Vagina (tissue), 2 donors: ENCODE measurements around the gene DLG3. TPM values are rescaled to one million over a fixed set of nuclear protein-coding genes. Genes with fewer than 3 reads are reported as not detected.

Experiments used
- DNase-seq, 2 donors: peaks; one replicate each; pipeline ENCODE4 v3.0.0-alpha.2; 2017; ENCODE audit errors: extremely low spot score in 2 of 2
- H3K27ac ChIP-seq: fragments of 200-600 bp; sonication (generic); one replicate; pipeline ENCODE4 v1.5.1; 2019
- H3K27me3 ChIP-seq: fragments of 200-600 bp; sonication (generic); one replicate; pipeline ENCODE4 v1.5.1; 2019
- H3K36me3 ChIP-seq, 2 donors: fragments of 200-600 bp; sonication (generic); one replicate each; pipeline ENCODE4 v1.5.1; 2017 to 2019
- H3K4me1 ChIP-seq: fragments of 200-600 bp; sonication (generic); one replicate; pipeline ENCODE4 v1.5.1; 2019
- H3K4me3 ChIP-seq, 2 donors: fragments of 200-600 bp; sonication (generic); 1 replicate in 1 of 2; 2 replicates in 1 of 2; pipeline ENCODE4 v1.5.1; 2016 to 2019
- H3K9me3 ChIP-seq: fragments of 200-600 bp; sonication (generic); one replicate; pipeline ENCODE4 v1.5.1; 2019
- POLR2A ChIP-seq, 2 donors: fragments of 450-650 bp; IDR thresholded peaks; one replicate each; pipeline ENCODE4 v1.6.1; 2017; ENCODE audit warnings: antibody characterized with exemption in 2 of 2, mild to moderate bottlenecking in 2 of 2, moderate library complexity in 2 of 2
- POLR2AphosphoS5 ChIP-seq, 2 donors: sonication (generic); formaldehyde crosslinking; IDR thresholded peaks; one replicate each; pipeline ENCODE4 v1.9.0; 2017; ENCODE audit warnings: antibody characterized with exemption in 2 of 2, mild to moderate bottlenecking in 2 of 2, low read depth in 1 of 2; ENCODE audit not compliant: insufficient read depth in 1 of 2
- intact Hi-C: fragments of 100-400 bp; cut with DNase I; formaldehyde crosslinking; loops from one replicate; pipeline ENCODE4 v1.15.1; 2023
- total RNA-seq: library from RNA; depleted of rRNA; stranded (reverse); fragments of >200 nt; gene quantifications from one replicate; pipeline ENCODE4 v1.2.3, GENCODE V29; 2016
- TF ChIP-seq, protein P1 (sequence below), 3 experiments: fragments of 450-650 bp in 2 of 3; fragments of 200-600 bp in 1 of 3; sonication (generic) in 1 of 3; IDR thresholded peaks; one replicate each; pipeline ENCODE4 v1.5.1; 2017 to 2019; ENCODE audit warnings: antibody characterized with exemption in 3 of 3, mild to moderate bottlenecking in 2 of 3, moderate library complexity in 2 of 3

Gene DLG3
- total RNA-seq, 1 donor from 2014 or later, result 27.0 TPM

DNA sequence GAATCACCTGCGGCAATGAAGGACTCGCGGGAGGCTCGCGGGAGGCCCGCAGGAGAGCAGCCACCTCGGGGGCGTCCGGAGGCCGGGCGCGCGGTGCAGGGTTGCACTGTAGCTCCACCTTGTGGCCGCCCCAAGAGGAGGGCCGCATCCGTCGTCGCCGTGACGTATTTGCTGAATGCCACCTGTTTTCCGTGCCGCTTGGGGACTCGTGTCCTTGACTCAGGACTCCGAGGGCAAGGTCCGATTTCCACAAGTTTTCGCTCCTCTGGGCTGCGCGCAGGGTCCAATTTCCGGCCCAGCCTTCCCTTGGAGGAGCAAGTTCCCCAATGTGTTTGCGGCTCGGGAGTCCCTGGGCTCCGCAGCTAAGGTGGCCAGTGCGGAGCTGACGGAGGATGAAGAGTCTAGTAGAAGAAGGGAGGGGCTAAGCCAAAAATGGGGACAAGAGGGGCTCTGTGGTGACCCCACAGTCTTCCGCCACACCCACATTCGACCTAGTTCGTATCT, 10.7 kb upstream of the DLG3 start:
- Histone ChIP-seq H3K4me3 (peak overlapping the region; percentile 56 to 58), H3K4me1 (peaks cover 5% of the 10 kb centered on the region), H3K9me3 (no peaks in the 10 kb centered on the region), H3K27ac (peak overlapping the region; percentile 58), H3K36me3 (no peaks in the 10 kb centered on the region), H3K27me3 (no peaks in the 10 kb centered on the region)
- peak in 1 of 2 donors; percentile 8 for TF ChIP-seq POLR2AphosphoS5 (IDR thresholded peaks at IDR 0.05; ENCODE audit: insufficient read depth in 1 of 2, low read depth in 1 of 2)
- TF ChIP-seq, protein P1, sequence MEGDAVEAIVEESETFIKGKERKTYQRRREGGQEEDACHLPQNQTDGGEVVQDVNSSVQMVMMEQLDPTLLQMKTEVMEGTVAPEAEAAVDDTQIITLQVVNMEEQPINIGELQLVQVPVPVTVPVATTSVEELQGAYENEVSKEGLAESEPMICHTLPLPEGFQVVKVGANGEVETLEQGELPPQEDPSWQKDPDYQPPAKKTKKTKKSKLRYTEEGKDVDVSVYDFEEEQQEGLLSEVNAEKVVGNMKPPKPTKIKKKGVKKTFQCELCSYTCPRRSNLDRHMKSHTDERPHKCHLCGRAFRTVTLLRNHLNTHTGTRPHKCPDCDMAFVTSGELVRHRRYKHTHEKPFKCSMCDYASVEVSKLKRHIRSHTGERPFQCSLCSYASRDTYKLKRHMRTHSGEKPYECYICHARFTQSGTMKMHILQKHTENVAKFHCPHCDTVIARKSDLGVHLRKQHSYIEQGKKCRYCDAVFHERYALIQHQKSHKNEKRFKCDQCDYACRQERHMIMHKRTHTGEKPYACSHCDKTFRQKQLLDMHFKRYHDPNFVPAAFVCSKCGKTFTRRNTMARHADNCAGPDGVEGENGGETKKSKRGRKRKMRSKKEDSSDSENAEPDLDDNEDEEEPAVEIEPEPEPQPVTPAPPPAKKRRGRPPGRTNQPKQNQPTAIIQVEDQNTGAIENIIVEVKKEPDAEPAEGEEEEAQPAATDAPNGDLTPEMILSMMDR (IDR thresholded peaks at IDR 0.05), result peak in 1 of 3 experiments; percentile 55
- TF ChIP-seq POLR2A (IDR thresholded peaks at IDR 0.05), result no peak
- intact Hi-C loops, result no loop called here
- peak in 1 of 2 donors; percentile 74 for DNase-seq

DNA sequence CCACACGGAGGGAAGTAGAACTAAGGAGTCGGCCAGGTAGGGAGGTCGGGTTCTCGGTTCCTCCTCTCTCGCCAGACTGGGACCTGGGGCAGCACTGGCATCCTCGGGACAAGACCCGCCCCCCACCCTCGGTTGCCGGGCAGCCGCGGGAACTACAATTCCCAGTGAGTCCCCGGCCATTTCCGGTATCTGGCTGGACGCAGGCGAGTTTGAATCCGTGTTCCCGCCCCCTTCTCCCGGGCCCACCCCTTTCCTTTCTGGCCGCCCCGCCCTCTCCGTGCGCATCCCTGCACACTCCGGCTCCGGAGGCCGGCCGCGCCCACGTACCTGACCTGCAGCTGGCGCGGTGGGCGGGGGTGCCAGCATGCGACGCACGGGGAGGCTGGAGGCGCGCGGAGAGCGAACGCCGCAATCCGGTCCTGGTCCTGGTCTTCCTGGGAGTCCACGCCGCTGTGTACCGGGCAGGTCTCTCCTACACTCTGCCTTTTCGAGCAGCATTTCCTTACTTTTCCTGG, 10.2 kb upstream of the DLG3 start:
- TF ChIP-seq POLR2A (IDR thresholded peaks at IDR 0.05) (peak in 1 of 2 donors; percentile 7), POLR2AphosphoS5 (IDR thresholded peaks at IDR 0.05; ENCODE audit: insufficient read depth in 1 of 2, low read depth in 1 of 2) (peak in 1 of 2 donors; percentile 77)
- TF ChIP-seq, protein P1 (IDR thresholded peaks at IDR 0.05), result no peak
- Histone ChIP-seq H3K4me3 (peak overlapping the region; percentile 56 to 58), H3K27ac (peak overlapping the region; percentile 60), H3K36me3 (no peaks in the 10 kb centered on the region), H3K9me3 (no peaks in the 10 kb centered on the region), H3K27me3 (no peaks in the 10 kb centered on the region), H3K4me1 (peaks cover 5% of the 10 kb centered on the region)
- DNase-seq, result peak in 1 of 2 donors; percentile 96
- intact Hi-C loops, result no loop called here

DNA sequence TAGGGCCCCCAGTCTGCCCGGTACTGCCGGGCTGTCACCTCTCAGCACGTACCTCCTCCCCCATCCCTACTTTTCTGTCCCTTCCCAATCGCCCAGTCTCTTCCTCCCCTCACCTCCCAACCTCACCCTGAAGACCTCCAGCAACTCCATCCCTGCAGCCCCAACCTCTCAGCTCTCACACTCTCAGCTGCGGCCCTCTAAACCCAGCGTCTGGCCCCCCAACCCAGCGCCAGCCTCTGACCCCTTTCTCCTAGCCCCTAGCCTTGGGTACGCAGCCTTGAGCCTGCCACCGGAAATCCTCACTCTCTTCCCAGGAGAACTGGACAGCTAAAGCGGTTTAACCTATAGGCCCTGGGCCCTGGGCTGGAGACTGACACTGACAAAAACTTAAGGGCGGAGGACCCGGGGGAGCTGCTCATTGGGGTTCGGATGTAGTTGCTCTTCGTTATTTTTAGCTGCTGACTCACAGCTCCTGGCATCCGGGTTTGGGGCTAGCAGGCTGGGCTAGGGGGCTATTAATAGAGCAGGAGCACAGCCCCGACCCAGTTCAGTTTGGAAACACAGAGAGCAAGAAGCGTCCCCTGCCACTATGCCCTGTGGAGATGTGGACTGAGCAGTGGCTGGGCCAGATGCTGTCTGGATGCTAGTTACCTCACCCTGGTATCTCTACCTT, 9.6 kb upstream of the DLG3 start:
- Histone ChIP-seq H3K27me3 (no peaks in the 10 kb centered on the region), H3K4me1 (peaks cover 5% of the 10 kb centered on the region), H3K36me3 (no peaks in the 10 kb centered on the region), H3K9me3 (no peaks in the 10 kb centered on the region), H3K27ac (peak overlapping the region; percentile 60), H3K4me3 (peak overlapping the region; percentile 56 to 58)
- intact Hi-C loops, result no loop called here
- TF ChIP-seq POLR2A (IDR thresholded peaks at IDR 0.05) (no peak), POLR2AphosphoS5 (IDR thresholded peaks at IDR 0.05; ENCODE audit: insufficient read depth in 1 of 2, low read depth in 1 of 2) (no peak)
- TF ChIP-seq, protein P1 (IDR thresholded peaks at IDR 0.05), result no peak
- peak in 1 of 2 donors; percentile 70 for DNase-seq

DNA sequence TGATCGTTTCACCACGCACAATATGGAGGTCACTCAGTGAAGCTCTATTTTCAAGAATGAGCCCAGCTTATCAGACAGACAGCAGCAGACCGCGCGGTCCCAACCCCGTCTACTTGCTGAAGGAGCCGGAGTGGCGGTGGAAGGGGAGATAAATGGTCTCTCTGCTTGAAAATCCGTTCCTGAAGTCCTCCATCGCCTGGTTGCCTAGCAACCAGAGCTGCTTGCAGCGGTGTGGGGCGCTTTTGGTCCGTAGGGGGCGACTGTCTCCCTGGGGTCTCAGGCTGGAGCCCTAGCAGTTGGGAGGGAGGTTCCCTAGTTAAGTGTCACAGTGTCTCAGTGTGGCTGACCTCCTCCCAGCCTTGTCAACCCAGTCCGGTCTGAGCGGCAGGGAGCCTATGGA, 8.3 kb upstream of the DLG3 start:
- intact Hi-C loops, result no loop called here
- Histone ChIP-seq H3K4me3 (no peak overlapping the region), H3K9me3 (no peaks in the 10 kb centered on the region), H3K36me3 (no peaks in the 10 kb centered on the region), H3K4me1 (peaks cover 5% of the 10 kb centered on the region), H3K27me3 (no peaks in the 10 kb centered on the region), H3K27ac (no peak overlapping the region)
- TF ChIP-seq, protein P1 (IDR thresholded peaks at IDR 0.05), result no peak
- TF ChIP-seq POLR2A (IDR thresholded peaks at IDR 0.05), result no peak
- TF ChIP-seq POLR2AphosphoS5 (IDR thresholded peaks at IDR 0.05; ENCODE audit: insufficient read depth in 1 of 2, low read depth in 1 of 2), result no peak
- DNase-seq, result no peak

DNA sequence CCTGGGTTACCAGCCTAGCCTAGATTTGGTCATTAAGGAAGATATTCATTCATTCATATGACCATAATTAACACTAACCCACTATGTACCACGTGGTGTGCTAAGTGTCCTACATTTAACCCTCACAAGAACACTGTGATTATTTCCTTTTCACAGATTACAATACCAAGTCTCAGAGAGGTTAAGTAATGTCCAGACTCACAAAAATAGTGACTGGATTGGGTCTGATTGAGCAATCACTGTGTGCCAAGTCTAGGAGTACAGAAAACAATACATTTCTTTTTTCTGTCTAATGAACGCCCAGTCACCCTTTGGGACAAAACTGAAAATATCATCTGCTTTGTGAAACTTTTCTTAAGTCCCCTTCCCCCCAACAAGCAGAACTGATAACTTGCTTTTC, 7.6 kb upstream of the DLG3 start:
- H3K27ac ChIP-seq, result no peak overlapping the region
- no peaks in the 10 kb centered on the region for H3K9me3 ChIP-seq
- H3K36me3 ChIP-seq, result no peaks in the 10 kb centered on the region
- no peak overlapping the region for H3K4me3 ChIP-seq
- intact Hi-C loops, result no loop called here
- TF ChIP-seq POLR2AphosphoS5 (IDR thresholded peaks at IDR 0.05; ENCODE audit: insufficient read depth in 1 of 2, low read depth in 1 of 2) (no peak), POLR2A (IDR thresholded peaks at IDR 0.05) (no peak)
- TF ChIP-seq, protein P1 (IDR thresholded peaks at IDR 0.05), result no peak
- no peaks in the 10 kb centered on the region for H3K27me3 ChIP-seq
- H3K4me1 ChIP-seq, result peaks cover 5% of the 10 kb centered on the region
- DNase-seq, result no peak
